GM18867 (cell line): ENCODE data around the gene PDE4B.
"Not testable (repeated sequence)": the region's sequence is repeated elsewhere in the genome, so short reads cannot be mapped to it uniquely, and the experiment has no call there.

ENCODE experiments used
- ATAC-seq: cut with Tn5 transposase; IDR thresholded peaks from one replicate; pipeline ENCODE4 v1.9.1; 2021; ENCODE audit warnings: mild to moderate bottlenecking, moderate library complexity; ENCODE audit not compliant: unreplicated experiment

Gene PDE4B

GRCh38 chr1:66043186-66043585, 250.5 kb downstream of the PDE4B start:
- no peak for ATAC-seq

- ATAC-seq, result no peak
These were observed 252.2 kb downstream of the PDE4B start for GRCh38 chr1:66044912-66045311.

- no peak for ATAC-seq
These were observed 253.7 kb downstream of the PDE4B start for GRCh38 chr1:66046415-66046814.

- ATAC-seq, result no peak
These were observed 255.3 kb downstream of the PDE4B start for GRCh38 chr1:66048011-66048410.

GRCh38 chr1:66050123-66050522, 257.4 kb downstream of the PDE4B start:
- ATAC-seq, result no peak

- ATAC-seq, result no peak
These were observed 257.9 kb downstream of the PDE4B start for GRCh38 chr1:66050633-66051032.

GRCh38 chr1:66055092-66055491, 262.4 kb downstream of the PDE4B start:
- ATAC-seq, result no peak

GRCh38 chr1:66057448-66057847, 264.8 kb downstream of the PDE4B start:
- not testable (repeated sequence) for ATAC-seq

GRCh38 chr1:66058558-66058957, 265.9 kb downstream of the PDE4B start:
- no peak for ATAC-seq

- ATAC-seq, result not testable (repeated sequence)
These were observed 274.5 kb downstream of the PDE4B start for GRCh38 chr1:66067219-66067618.

GRCh38 chr1:66069976-66070876, 277.5 kb downstream of the PDE4B start:
- no peak for ATAC-seq

- ATAC-seq, result no peak
These were observed 280.7 kb downstream of the PDE4B start for GRCh38 chr1:66073388-66073787.

GRCh38 chr1:66074147-66074546, 281.5 kb downstream of the PDE4B start:
- no peak for ATAC-seq

GRCh38 chr1:66078412-66078811, 285.7 kb downstream of the PDE4B start:
- ATAC-seq, result no peak

GRCh38 chr1:66083003-66083402, 290.3 kb downstream of the PDE4B start:
- ATAC-seq, result no peak

- ATAC-seq, result no peak
These were observed 291.7 kb downstream of the PDE4B start for GRCh38 chr1:66084442-66084841.

- ATAC-seq, result no peak
These were observed 292.9 kb downstream of the PDE4B start for GRCh38 chr1:66085600-66085999.

- no peak for ATAC-seq
These were observed 296.1 kb downstream of the PDE4B start for GRCh38 chr1:66088787-66089186.

GRCh38 chr1:66090859-66091457, 298.3 kb downstream of the PDE4B start:
- no peak for ATAC-seq

GRCh38 chr1:66095190-66095589, 302.5 kb downstream of the PDE4B start:
- no peak for ATAC-seq

- ATAC-seq, result not testable (repeated sequence)
These were observed 308.3 kb downstream of the PDE4B start for GRCh38 chr1:66100959-66101358.

- ATAC-seq, result not testable (repeated sequence)
These were observed 311.4 kb downstream of the PDE4B start for GRCh38 chr1:66104076-66104475.
